HepG2 (cell line): Measurements from ENCODE around the gene ALS2. TPM values are rescaled to one million over a fixed set of nuclear protein-coding genes. Genes with fewer than 3 reads are reported as not detected.

Experiments
- ATAC-seq: fragments of 200-7000 bp; cut with Tn5 transposase; 3 replicates; pipeline ENCODE4 v1.9.1; 2020; ENCODE audit warnings: mild to moderate bottlenecking, moderate library complexity
- BruUV-seq: library from RNA; stranded (reverse); fragments of 400-500 nt; replicated peaks from 2 replicates; lab custom pipeline; 2021; lab: Mats Ljungman, UMichigan
- CTCF ChIA-PET: fragments of 300-600 bp; formaldehyde crosslinking; extraction: SDS; loops from one replicate; lab custom pipeline; 2021; ENCODE audit warnings: low total read pairs, inconsistent platforms, low intra/inter-chr PET ratio; lab: Yijun Ruan, JAX
- POLR2A ChIA-PET: fragments of 350-600 bp; sonication (Branson Sonifier 250); formaldehyde crosslinking; loops from one replicate; lab custom pipeline; 2020; ENCODE audit warnings: antibody characterized with exemption, inconsistent platforms; lab: Yijun Ruan, JAX
- DNase-seq: peaks from one replicate; pipeline ENCODE4 v3.0.0-alpha.2; 2015; ENCODE audit warnings: low spot score
- FAIRE-seq: peaks from 3 replicates; lab custom pipeline; 2011; peaks lifted over from hg19 to GRCh38; lab: Jason Lieb, UNC
- H2AFZ ChIP-seq: one replicate; pipeline ENCODE4 v1.6.1; 2011; ENCODE audit warnings: low read length, inconsistent platforms
- H3K27ac ChIP-seq: fragments of 300-600 bp; 3 replicates; pipeline ENCODE4 v1.8.0; 2011; ENCODE audit warnings: mixed run types, mild to moderate bottlenecking, mixed read lengths, low read length, inconsistent platforms; ENCODE audit not compliant: insufficient read depth; ENCODE audit errors: extremely low read length
- H3K27me3 ChIP-seq, 2 experiments: fragments of 200-600 bp in 1 of 2; 2 replicates in 1 of 2; 3 replicates in 1 of 2; pipeline versions ENCODE4 v1.6.0 to v1.8.0; 2011; ENCODE audit warnings: low read length in 2 of 2, mild to moderate bottlenecking in 2 of 2, moderate library complexity in 2 of 2, inconsistent platforms in 1 of 2; ENCODE audit not compliant: insufficient read depth in 2 of 2, control insufficient read depth in 1 of 2
- H3K36me3 ChIP-seq, 2 experiments: fragments of 200-600 bp in 1 of 2; replicated peaks in 1 of 2; 2 replicates in 1 of 2; 3 replicates in 1 of 2; pipeline versions ENCODE4 v1.5.1 to v1.8.0; 2011; ENCODE audit warnings: low read length in 2 of 2, inconsistent platforms in 1 of 2; ENCODE audit not compliant: insufficient read depth in 2 of 2, control insufficient read depth in 1 of 2
- H3K4me1 ChIP-seq: 2 replicates; pipeline ENCODE4 v1.5.1; 2012; ENCODE audit warnings: low read length, inconsistent platforms; ENCODE audit not compliant: insufficient read depth
- H3K4me2 ChIP-seq: 2 replicates; pipeline ENCODE4 v1.6.0; 2011; ENCODE audit warnings: low read depth, low read length, inconsistent platforms
- H3K4me3 ChIP-seq, 3 experiments: fragments of 200-600 bp in 1 of 3; sonication (generic), shearing (Covaris generic) in 1 of 3; replicated peaks in 1 of 3; 2 replicates each; pipeline ENCODE4 v1.5.1; 2011 to 2016; ENCODE audit warnings: low read length in 3 of 3, inconsistent platforms in 2 of 3, low read depth in 2 of 3, mild to moderate bottlenecking in 2 of 3, control low read depth in 1 of 3, mixed read lengths in 1 of 3; ENCODE audit not compliant: insufficient read depth in 1 of 3
- H3K79me2 ChIP-seq: one replicate; pipeline ENCODE4 v1.6.1; 2011; ENCODE audit warnings: low read length, inconsistent platforms; ENCODE audit not compliant: insufficient read depth
- H3K9ac ChIP-seq: 2 replicates; pipeline ENCODE4 v1.6.0; 2011; ENCODE audit warnings: mild to moderate bottlenecking, low read depth, low read length, inconsistent platforms; ENCODE audit not compliant: insufficient read depth
- H3K9me3 ChIP-seq: 2 replicates; pipeline ENCODE4 v1.5.1; 2012; ENCODE audit warnings: mild to moderate bottlenecking, low read length
- H4K20me1 ChIP-seq: 2 replicates; pipeline ENCODE4 v1.6.0; 2011; ENCODE audit warnings: inconsistent platforms, mild to moderate bottlenecking, low read length, moderate library complexity; ENCODE audit not compliant: insufficient read depth
- ARHGAP35 ChIP-seq: sonication (generic); formaldehyde crosslinking; IDR thresholded peaks from 2 replicates; pipeline ENCODE4 v1.9.0; 2022; ENCODE audit warnings: mild to moderate bottlenecking, inconsistent platforms, moderate library complexity, missing genetic modification reagents, borderline replicate concordance
- KDM2A ChIP-seq: sonication (generic); formaldehyde crosslinking; IDR thresholded peaks from 2 replicates; pipeline ENCODE4 v1.4.0; 2020; ENCODE audit warnings: low read depth, missing genetic modification reagents, borderline replicate concordance
- KDM5A ChIP-seq: fragments of 200-600 bp; sonication (generic); IDR thresholded peaks from 2 replicates; pipeline ENCODE4 v1.7.0; 2018; ENCODE audit warnings: antibody characterized with exemption, mild to moderate bottlenecking, low read length, borderline replicate concordance
- KMT2B ChIP-seq: IDR thresholded peaks from 2 replicates; pipeline ENCODE4 v1.6.1; 2016; ENCODE audit warnings: missing genetic modification reagents, missing compliant biosample characterization
- PAWR ChIP-seq: sonication (generic); formaldehyde crosslinking; IDR thresholded peaks from 2 replicates; pipeline ENCODE4 v1.4.0; 2020; ENCODE audit warnings: missing genetic modification reagents, mild to moderate bottlenecking, borderline replicate concordance
- PHF5A ChIP-seq: IDR thresholded peaks from one replicate; pipeline ENCODE4 v1.6.1; 2018; ENCODE audit warnings: low read depth, missing genetic modification reagents; ENCODE audit not compliant: unreplicated experiment
- PRDM4 ChIP-seq: sonication (generic); formaldehyde crosslinking; IDR thresholded peaks from 2 replicates; pipeline ENCODE4 v1.9.0; 2021; ENCODE audit warnings: missing genetic modification reagents, borderline replicate concordance
- RBFOX2 ChIP-seq: fragments of 200-400 bp; formaldehyde crosslinking; IDR thresholded peaks from 2 replicates; pipeline ENCODE4 v1.6.1; 2017; ENCODE audit warnings: low read depth, mild to moderate bottlenecking, low read length
- ZFP1 ChIP-seq: IDR thresholded peaks from 2 replicates; pipeline ENCODE4 v1.6.1; 2016
- ZNF205 ChIP-seq: IDR thresholded peaks from 2 replicates; pipeline ENCODE4 v1.6.1; 2018; ENCODE audit warnings: missing biosample characterization, missing genetic modification reagents
- ZNF292 ChIP-seq: sonication (generic); formaldehyde crosslinking; IDR thresholded peaks from 2 replicates; pipeline ENCODE4 v1.8.1; 2022; ENCODE audit warnings: mild to moderate bottlenecking, low read depth, missing genetic modification reagents, borderline replicate concordance
- ZNF30 ChIP-seq: sonication (generic); formaldehyde crosslinking; IDR thresholded peaks from 2 replicates; pipeline ENCODE4 v1.5.0; 2020; ENCODE audit warnings: mild to moderate bottlenecking, missing genetic modification reagents
- ZNF614 ChIP-seq: IDR thresholded peaks from 2 replicates; pipeline ENCODE4 v1.6.1; 2018; ENCODE audit warnings: missing biosample characterization, missing genetic modification reagents, inconsistent platforms, borderline replicate concordance
- ZNF792 ChIP-seq: IDR thresholded peaks from 2 replicates; pipeline ENCODE4 v1.6.1; 2016
- WGBS: methylation state at CpG from one replicate; pipeline ENCODE4 v1.1.6; 2017; ENCODE audit warnings: low lambda C conversion rate; 5-methylcytosine and 5-hydroxymethylcytosine counted together
- in situ Hi-C: cut with HindIII; loops from 2 replicates; pipeline ENCODE4 v1.10.0; 2017; ENCODE audit warnings: low pct_unique_long_range_greater_than_20kb; ENCODE audit not compliant: extremely low pct_ligation_motif_present
- intact Hi-C: fragments of 100-400 bp; cut with micrococcal nuclease; formaldehyde crosslinking; loops from one replicate; pipeline ENCODE4 v1.10.0; 2022; ENCODE audit not compliant: unreplicated experiment
- polyA plus RNA-seq, 8 experiments: library from polyadenylated mRNA; depleted of rRNA in 3 of 8; stranded (reverse) in 7 of 8; unstranded in 1 of 8; fragments of >200 nt; fragmentation: Illumina TruSeq in 4 of 8; extraction: Trizol in 4 of 8; gene quantifications; 2 replicates each; pipeline versions ENCODE4 v1.2.1 to v1.2.3, GENCODE V29; 2011 to 2016; ENCODE audit warnings: low read depth in 4 of 8, missing spikeins in 1 of 8, mixed read lengths in 1 of 8; ENCODE audit not compliant: insufficient read depth in 1 of 8
- total RNA-seq, 5 experiments: library from RNA; depleted of rRNA; stranded (reverse); fragments of >200 nt; fragmentation: Illumina TruSeq; extraction: Trizol; gene quantifications; 2 replicates each; pipeline ENCODE4 v1.2.3, GENCODE V29; 2016; ENCODE audit warnings: low read depth in 1 of 5

ALS2 gene
- total and polyA plus RNA-seq, 2 of the 13 experiments (the other 11 are each of a cell fraction or from before 2014, with no cell fraction given): 12.7 to 19.3 TPM

DNA sequence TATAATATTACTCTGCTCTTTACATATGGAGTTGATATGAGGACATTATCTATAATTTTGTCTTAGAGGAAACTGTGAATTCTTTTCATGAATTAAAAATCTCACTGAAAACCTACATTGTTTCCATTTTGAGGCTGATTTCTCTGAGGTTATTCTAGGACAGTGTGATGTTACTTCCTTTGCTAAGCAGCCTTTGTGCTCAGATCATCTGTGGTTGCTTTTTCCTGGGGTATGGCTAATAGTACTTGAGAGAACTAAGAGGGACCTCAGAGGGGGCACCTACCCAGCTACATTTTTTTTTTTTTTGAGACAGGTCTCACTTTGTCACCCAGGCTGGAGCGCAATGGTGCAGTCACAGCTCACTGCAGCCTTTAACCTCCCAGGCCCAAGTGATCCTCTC lies 73.6 kb downstream of the ALS2 start:
- Histone ChIP-seq H3K36me3 (peaks cover 6 to 21% of the 10 kb centered on the region in 2 experiments; a peak in 3 of 5 replicates), H2AFZ (no peak overlapping the region), H3K9me3 (no peaks in the 10 kb centered on the region), H3K27me3 (no peaks in the 10 kb centered on the region), H4K20me1 (no peaks in the 10 kb centered on the region), H3K4me3 (no peak overlapping the region), H3K9ac (no peak overlapping the region), H3K79me2 (no peaks in the 10 kb centered on the region), H3K4me1 (no peaks in the 10 kb centered on the region), H3K27ac (no peak overlapping the region), H3K4me2 (no peak overlapping the region)
- ChIA-PET CTCF (no interaction called here), POLR2A (no interaction called here)
- DNase-seq: no peak
- intact Hi-C loops (no loop called here), in situ Hi-C loops (no loop called here)
- no peak for ATAC-seq
- WGBS: 100% methylated on average over 1 of the region's 1 CpG
- BruUV-seq: no TSS peak
- no peak for TF ChIP-seq PHF5A (CRISPR knock-in tag)
- FAIRE-seq: no peak

DNA sequence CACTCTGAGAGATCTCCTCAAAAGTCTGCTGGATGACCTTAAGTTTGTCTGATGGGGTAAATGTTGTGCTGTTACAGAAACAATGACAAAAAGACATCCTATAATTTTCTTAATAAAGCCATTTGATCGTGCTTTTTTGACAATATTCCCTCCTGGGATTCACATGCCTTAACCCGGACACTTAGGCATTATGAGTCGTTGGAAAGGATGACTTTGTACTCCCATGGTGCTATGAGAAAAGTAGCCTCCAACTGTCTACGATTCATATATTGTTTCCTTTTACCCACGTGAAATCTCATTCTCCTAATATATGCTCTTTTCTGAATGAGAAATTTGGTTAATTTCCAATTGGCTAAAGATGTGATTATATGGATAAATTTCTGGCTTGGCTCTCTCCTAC lies 76.2 kb downstream of the ALS2 start:
- ATAC-seq: no peak
- TF ChIP-seq PRDM4 (CRISPR knock-in tag): no peak
- no peak for TF ChIP-seq ZFP1 (CRISPR knock-in tag)
- TF ChIP-seq ZNF292 (CRISPR knock-in tag): no peak
- TF ChIP-seq ARHGAP35 (CRISPR knock-in tag): no peak
- TF ChIP-seq RBFOX2: no peak
- no peak for TF ChIP-seq ZNF614
- TF ChIP-seq KDM2A (CRISPR knock-in tag): no peak
- no peak for TF ChIP-seq ZNF205 (CRISPR knock-in tag)
- TF ChIP-seq KDM5A: no peak
- no peak for TF ChIP-seq KMT2B (CRISPR knock-in tag)
- TF ChIP-seq ZNF792 (CRISPR knock-in tag): no peak
- TF ChIP-seq ZNF30: no peak
- no peak for TF ChIP-seq PHF5A (CRISPR knock-in tag)
- no peak for TF ChIP-seq PAWR
- TF ChIP-seq, all 625 proteins: peak for 0
- no peaks in the 10 kb centered on the region for H3K4me1 ChIP-seq
- intact Hi-C loops: no loop called here
- no peaks in the 10 kb centered on the region for H3K79me2 ChIP-seq
- in situ Hi-C loops: no loop called here
- no peak overlapping the region for H2AFZ ChIP-seq
- CTCF ChIA-PET: no interaction called here
- H3K4me3 ChIP-seq: no peak overlapping the region
- H3K27me3 ChIP-seq: no peaks in the 10 kb centered on the region
- H4K20me1 ChIP-seq: no peaks in the 10 kb centered on the region
- no peak overlapping the region for H3K4me2 ChIP-seq
- no peak overlapping the region for H3K9ac ChIP-seq
- peaks cover 4 to 28% of the 10 kb centered on the region in 2 experiments; a peak in 2 of 5 replicates for H3K36me3 ChIP-seq
- no peak overlapping the region for H3K27ac ChIP-seq
- POLR2A ChIA-PET: no interaction called here
- no peak for DNase-seq
- H3K9me3 ChIP-seq: no peaks in the 10 kb centered on the region
- BruUV-seq: no TSS peak
- WGBS: 88% methylated on average over 5 of the region's 5 CpGs
- no peak for FAIRE-seq
